SK-N-MC (cell line): ENCODE measurements around the gene HCN1.

Source experiments
- EZH2 ChIP-seq: fragments of 200-600 bp; sonication (generic); IDR thresholded peaks from one replicate; pipeline ENCODE4 v1.6.1; 2017; ENCODE audit warnings: antibody characterized with exemption
- POLR2AphosphoS5 ChIP-seq: IDR thresholded peaks from 2 replicates; pipeline ENCODE4 v1.6.1; 2012; ENCODE audit warnings: mild to moderate bottlenecking, low read depth, low read length, borderline replicate concordance

DNA sequence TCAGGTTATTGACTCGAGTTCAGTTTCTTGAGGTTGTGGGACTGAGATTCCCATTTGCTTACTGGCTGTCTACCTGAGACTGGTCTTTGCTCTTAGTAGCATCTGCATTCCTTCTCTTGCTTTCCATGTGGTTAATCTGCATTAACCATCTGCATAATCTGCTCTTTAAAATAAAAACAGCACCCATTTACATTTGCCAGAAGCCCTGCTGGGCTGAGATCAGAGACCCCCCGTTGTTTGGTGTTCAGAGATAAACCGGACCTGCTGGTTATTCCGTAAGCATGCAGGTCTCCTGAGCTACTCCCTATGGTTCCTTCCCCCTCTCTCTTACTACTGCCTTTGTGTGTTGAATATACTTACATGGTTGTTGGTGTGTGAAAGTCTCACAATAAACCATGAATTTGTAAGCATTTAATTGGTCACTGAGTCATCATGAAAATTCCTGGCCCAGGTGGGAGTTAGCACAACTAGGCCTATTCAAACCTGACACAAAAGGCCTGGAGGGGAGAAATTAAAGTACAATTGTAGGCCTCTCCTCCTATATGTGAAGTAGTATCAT, 490.7 kb downstream of the HCN1 start:
- TF ChIP-seq EZH2 = no peak
- no peak for TF ChIP-seq POLR2AphosphoS5
